Pancreas (tissue), 10 donors: Measurements from ENCODE around the gene PAM. TPM values are rescaled to one million over a fixed set of nuclear protein-coding genes. Genes with fewer than 3 reads are reported as not detected.

ENCODE experiments used
- ATAC-seq, 4 donors: fragments of 200-7000 bp; cut with Tn5 transposase; one replicate each; pipeline versions ENCODE4 v1.8.0 to v1.9.1; 2020; ENCODE audit warnings: mild to moderate bottlenecking in 4 of 4, moderate library complexity in 4 of 4
- DNase-seq, 6 donors: peaks; one replicate each; pipeline ENCODE4 v3.0.0-alpha.2; 2020
- FAIRE-seq: peaks from 2 replicates; lab custom pipeline; 2012; peaks lifted over from hg19 to GRCh38; lab: Jason Lieb, UNC
- H3K27ac ChIP-seq, 4 donors: fragments of 200-600 bp; sonication (generic); 1 replicate in 3 of 4; 2 replicates in 1 of 4; pipeline versions ENCODE4 v1.5.0 to v1.8.0; 2020
- H3K27me3 ChIP-seq, 4 donors: fragments of 200-600 bp; one replicate each; pipeline ENCODE4 v1.8.0; 2021
- H3K36me3 ChIP-seq, 3 donors: fragments of 200-600 bp; sonication (generic) in 1 of 3; one replicate each; pipeline versions ENCODE4 v1.5.0 to v1.8.0; 2020 to 2021
- H3K4me1 ChIP-seq, 3 donors: fragments of 200-600 bp; one replicate each; pipeline ENCODE4 v1.8.0; 2021
- H3K4me3 ChIP-seq, 4 donors: fragments of 200-600 bp; sonication (generic) in 2 of 4; one replicate each; pipeline versions ENCODE4 v1.5.0 to v1.8.0; 2020 to 2021
- H3K9me3 ChIP-seq, 4 donors: fragments of 200-600 bp; one replicate each; pipeline ENCODE4 v1.8.0; 2021
- CTCF ChIP-seq, 4 donors: fragments of 200-600 bp; sonication (generic) in 3 of 4; IDR thresholded peaks; one replicate each; pipeline versions ENCODE4 v1.5.0 to v1.8.0; 2021; ENCODE audit warnings: antibody characterized with exemption in 4 of 4
- WGBS, 2 donors: extraction: QIAGEN DNeasy Blood & Tissue Kit; methylation state at CpG; one replicate each; pipeline ENCODE4 v1.1.7; 2013; 5-methylcytosine and 5-hydroxymethylcytosine counted together
- intact Hi-C, 3 donors: fragments of 100-400 bp; cut with DNase I; formaldehyde crosslinking; loops; one replicate each; pipeline versions ENCODE4 v1.11.1 to v1.14.2; 2022
- polyA plus RNA-seq, 2 donors: library from polyadenylated mRNA; stranded (reverse); fragments of 200-250 nt; gene quantifications; one replicate each; pipeline ENCODE4 v1.2.3, GENCODE V29; 2013
- total RNA-seq, 6 donors: library from RNA; stranded (reverse); fragmentation: NEBNext Ultra II Directional in 4 of 6; extraction: Animal tissue kit (Norgen Biotek cat#: 25700) in 4 of 6; gene quantifications; one replicate each; pipeline versions ENCODE4 v1.2.1 to v1.2.4, GENCODE V29; 2021 to 2023
- donor health status: healthy with polysubstance abuse.
- donor health status: DM: no; HTN: no; CAD: no; lungs with moderate emphysema.
- donor health status: DM: no; HTN: no; CAD: no.
- donor health status: control.
- donor health status: control.
- donor health status: Bipolar disorder and iron deficiency.
- donor health status: DM: yes; HTN: yes; CAD: no.
- donor health status: DM: no; HTN: no; CAD: no.
- donor health status: DM: no; HTN: no; CAD: no.
- donor health status: DM: yes; HTN: yes; CAD: no.

PAM gene
- total RNA-seq (100 to 1,000 TPM in 2 of 6 donors, 10 to 100 TPM in 4; 47.0 to 193 (median 75.3) TPM), polyA plus RNA-seq (100 to 1,000 TPM in 1 of 2 donors, 10 to 100 TPM in 1; 93.3 to 242 TPM)

GRCh38 chr5:102754767-102755431 lies at the start of gene PAM:
Gene PAM, plus strand, starts transcription at chr5:102755305. Its CDS starts 110,891 bp downstream, at chr5:102866196.
- Histone ChIP-seq H3K4me1 (no peaks in the 10 kb centered on the region), H3K27ac (peak within 1 kb of the TSS; percentile 22 to 63 (median 42)), H3K36me3 (no peaks in the 10 kb centered on the region), H3K27me3 (no peaks in the 10 kb centered on the region), H3K4me3 (peak within 1 kb of the TSS; percentile 47 to 73 (median 58)), H3K9me3 (no peaks in the 10 kb centered on the region)
- FAIRE-seq (no peak), ATAC-seq (peak; percentile 91 to 94 (median 94)), DNase-seq (peak; percentile 70 to 92 (median 81))
- no peak for TF ChIP-seq CTCF (IDR thresholded peaks at IDR 0.05)
- 0 to 1% methylated on average over 52 to 65 of the region's 65 CpGs for WGBS, 2 donors
- intact Hi-C loops = no loop called here

- DNase-seq = no peak
- WGBS, 2 donors = 80 to 82% methylated on average over 8 of the region's 8 CpGs
- Histone ChIP-seq H3K27ac (no peak overlapping the region), H3K36me3 (no peaks in the 10 kb centered on the region), H3K27me3 (no peaks in the 10 kb centered on the region), H3K4me3 (no peak overlapping the region), H3K9me3 (no peaks in the 10 kb centered on the region), H3K4me1 (no peaks in the 10 kb centered on the region)
- FAIRE-seq = no peak
- no peak for ATAC-seq
- TF ChIP-seq CTCF (IDR thresholded peaks at IDR 0.05) = no peak
- intact Hi-C loops = no loop called here
Measured at GRCh38 chr5:102711525-102712385, 43.4 kb upstream of the PAM start.

- FAIRE-seq = no peak
- intact Hi-C loops = no loop called here
- Histone ChIP-seq H3K27ac (no peak overlapping the region), H3K36me3 (no peaks in the 10 kb centered on the region), H3K27me3 (no peaks in the 10 kb centered on the region), H3K4me3 (no peak overlapping the region), H3K4me1 (no peaks in the 10 kb centered on the region), H3K9me3 (no peaks in the 10 kb centered on the region)
- WGBS, 2 donors = 82 to 90% methylated on average over 2 of the region's 2 CpGs
- no peak for ATAC-seq
- TF ChIP-seq CTCF (IDR thresholded peaks at IDR 0.05) = no peak
- no peak for DNase-seq
Measured at GRCh38 chr5:102713278-102713677, 41.8 kb upstream of the PAM start.

GRCh38 chr5:102713682-102714231 lies 41.3 kb upstream of the PAM start:
- H3K4me1 ChIP-seq = no peaks in the 10 kb centered on the region
- FAIRE-seq = no peak
- DNase-seq = no peak
- H3K27me3 ChIP-seq = no peaks in the 10 kb centered on the region
- 47 to 53% methylated on average over 6 of the region's 6 CpGs for WGBS, 2 donors
- H3K4me3 ChIP-seq = no peak overlapping the region
- intact Hi-C loops = no loop called here
- no peak for ATAC-seq
- no peaks in the 10 kb centered on the region for H3K9me3 ChIP-seq
- H3K27ac ChIP-seq = no peak overlapping the region
- H3K36me3 ChIP-seq = no peaks in the 10 kb centered on the region
- no peak for TF ChIP-seq CTCF (IDR thresholded peaks at IDR 0.05)
